ENCODE data around the gene PLXNB2. TPM values are rescaled to one million over a fixed set of nuclear protein-coding genes. Genes with fewer than 3 reads are reported as not detected.
"Not testable (repeated sequence)": the region's sequence is repeated elsewhere in the genome, so short reads cannot be mapped to it uniquely, and the experiment has no call there.

PLXNB2 gene
- total RNA-seq, 1 donor from 2014 or later = 352 TPM

GRCh38 chr22:50276143-50276542 lies 31.3 kb downstream of the PLXNB2 start:
- Mint-ChIP-seq H3K27ac (no peak overlapping the region), H3K9me3 (no peaks in the 10 kb centered on the region), H3K4me3 (no peak overlapping the region), H3K4me1 (ENCODE audit: unreplicated experiment) (no peaks in the 10 kb centered on the region), H3K36me3 (peaks cover 6% of the 10 kb centered on the region), H3K27me3 (no peaks in the 10 kb centered on the region)
- TF ChIP-seq CTCF (conservative IDR thresholded peaks at IDR 0.05) = peak; percentile 46
- DNase-seq (ENCODE audit: extremely low spot score, unreplicated experiment) = no peak

- no peak for TF ChIP-seq CTCF (conservative IDR thresholded peaks at IDR 0.05)
- H3K36me3 Mint-ChIP-seq = peaks cover 6% of the 10 kb centered on the region
- H3K27me3 Mint-ChIP-seq = no peaks in the 10 kb centered on the region
- no peaks in the 10 kb centered on the region for H3K4me1 Mint-ChIP-seq (ENCODE audit: unreplicated experiment)
- no peaks in the 10 kb centered on the region for H3K9me3 Mint-ChIP-seq
- no peak overlapping the region for H3K27ac Mint-ChIP-seq
- H3K4me3 Mint-ChIP-seq = no peak overlapping the region
- no peak for DNase-seq (ENCODE audit: extremely low spot score, unreplicated experiment)
These were observed 32.0 kb downstream of the PLXNB2 start for GRCh38 chr22:50275181-50276055.

GRCh38 chr22:50274771-50275170 lies 32.7 kb downstream of the PLXNB2 start:
- H3K27me3 Mint-ChIP-seq = no peaks in the 10 kb centered on the region
- no peak overlapping the region for H3K4me3 Mint-ChIP-seq
- no peak for DNase-seq (ENCODE audit: extremely low spot score, unreplicated experiment)
- H3K4me1 Mint-ChIP-seq (ENCODE audit: unreplicated experiment) = no peaks in the 10 kb centered on the region
- H3K9me3 Mint-ChIP-seq = no peaks in the 10 kb centered on the region
- H3K36me3 Mint-ChIP-seq = peaks cover 6% of the 10 kb centered on the region
- TF ChIP-seq CTCF (conservative IDR thresholded peaks at IDR 0.05) = no peak
- H3K27ac Mint-ChIP-seq = no peak overlapping the region

- H3K27ac Mint-ChIP-seq = peak overlapping the region; percentile 39
- no peaks in the 10 kb centered on the region for H3K4me1 Mint-ChIP-seq (ENCODE audit: unreplicated experiment)
- H3K27me3 Mint-ChIP-seq = peaks cover under 1% of the 10 kb centered on the region
- TF ChIP-seq CTCF (conservative IDR thresholded peaks at IDR 0.05) = peak; percentile 64
- peaks cover 6% of the 10 kb centered on the region for H3K36me3 Mint-ChIP-seq
- H3K9me3 Mint-ChIP-seq = no peaks in the 10 kb centered on the region
- no peak for DNase-seq (ENCODE audit: extremely low spot score, unreplicated experiment)
- peak overlapping the region; percentile 57 for H3K4me3 Mint-ChIP-seq
These were observed 33.1 kb downstream of the PLXNB2 start for GRCh38 chr22:50274311-50274710.

GRCh38 chr22:50273781-50274180 lies 33.7 kb downstream of the PLXNB2 start:
- not testable (repeated sequence) for H3K9me3 Mint-ChIP-seq
- peak overlapping the region; percentile 39 for H3K27ac Mint-ChIP-seq
- peak overlapping the region; percentile 57 for H3K4me3 Mint-ChIP-seq

GRCh38 chr22:50273352-50273751 lies 34.1 kb downstream of the PLXNB2 start:
- not testable (repeated sequence) for H3K4me1 Mint-ChIP-seq (ENCODE audit: unreplicated experiment); H3K36me3 Mint-ChIP-seq; H3K9me3 Mint-ChIP-seq; H3K4me3 Mint-ChIP-seq; H3K27ac Mint-ChIP-seq; DNase-seq (ENCODE audit: extremely low spot score, unreplicated experiment); H3K27me3 Mint-ChIP-seq
- TF ChIP-seq CTCF (conservative IDR thresholded peaks at IDR 0.05) = peak; percentile 45

More at GRCh38 chr22:50273781-50274180, 33.7 kb downstream of the PLXNB2 start:
- not testable (repeated sequence) for H3K27me3 Mint-ChIP-seq; H3K4me1 Mint-ChIP-seq (ENCODE audit: unreplicated experiment); DNase-seq (ENCODE audit: extremely low spot score, unreplicated experiment); H3K36me3 Mint-ChIP-seq

All from type B pancreatic cell (in vitro differentiated cells).